HepG2 (cell line): ENCODE data around the gene MCMBP. TPM values are rescaled to one million over a fixed set of nuclear protein-coding genes. Genes with fewer than 3 reads are reported as not detected.

Experiments
- ARID4A ChIP-seq: sonication (generic); formaldehyde crosslinking; IDR thresholded peaks from 2 replicates; pipeline ENCODE4 v1.5.0; 2020; ENCODE audit warnings: mild to moderate bottlenecking, missing genetic modification reagents, borderline replicate concordance
- ARNTL ChIP-seq: sonication (generic); formaldehyde crosslinking; IDR thresholded peaks from 2 replicates; pipeline ENCODE4 v1.4.0; 2020; ENCODE audit warnings: mild to moderate bottlenecking, missing genetic modification reagents
- BCLAF1 ChIP-seq: fragments of 450-650 bp; IDR thresholded peaks from 2 replicates; pipeline ENCODE4 v1.6.1; 2017; ENCODE audit warnings: mild to moderate bottlenecking
- EED ChIP-seq: sonication (generic); formaldehyde crosslinking; IDR thresholded peaks from 2 replicates; pipeline ENCODE4 v1.5.0; 2020; ENCODE audit warnings: mild to moderate bottlenecking, missing genetic modification reagents
- EZH2 ChIP-seq: conservative IDR thresholded peaks from 2 replicates; pipeline ENCODE4 v1.6.1; 2012; ENCODE audit warnings: mild to moderate bottlenecking, low read depth, low read length, moderate library complexity
- ISL2 ChIP-seq: sonication (generic); formaldehyde crosslinking; IDR thresholded peaks from 2 replicates; pipeline ENCODE4 v1.5.0; 2020; ENCODE audit warnings: missing genetic modification reagents
- LBX2 ChIP-seq: sonication (generic); formaldehyde crosslinking; IDR thresholded peaks from 2 replicates; pipeline ENCODE4 v1.5.0; 2020; ENCODE audit warnings: missing genetic modification reagents, mild to moderate bottlenecking, borderline replicate concordance
- NFIC ChIP-seq: IDR thresholded peaks from 2 replicates; pipeline ENCODE4 v1.6.1; 2012; ENCODE audit warnings: mild to moderate bottlenecking, low read length, inconsistent platforms
- SAFB2 ChIP-seq: sonication (generic); formaldehyde crosslinking; IDR thresholded peaks from 2 replicates; pipeline ENCODE4 v1.5.1; 2020; ENCODE audit warnings: missing genetic modification reagents, low read depth, mild to moderate bottlenecking, borderline replicate concordance
- SIX4 ChIP-seq: sonication (generic); formaldehyde crosslinking; IDR thresholded peaks from 2 replicates; pipeline ENCODE4 v1.4.0; 2020; ENCODE audit warnings: missing genetic modification reagents
- SMYD3 ChIP-seq: sonication (generic); formaldehyde crosslinking; IDR thresholded peaks from 2 replicates; pipeline ENCODE4 v1.8.1; 2023; ENCODE audit warnings: mild to moderate bottlenecking, missing genetic modification reagents
- SOX5 ChIP-seq: IDR thresholded peaks from 2 replicates; pipeline ENCODE4 v1.6.1; 2016; ENCODE audit warnings: borderline replicate concordance
- TEAD3 ChIP-seq: optimal IDR thresholded peaks from 2 replicates; pipeline ENCODE3; 2016; ENCODE audit warnings: borderline replicate concordance
- TERF1 ChIP-seq: sonication (generic); formaldehyde crosslinking; IDR thresholded peaks from 2 replicates; pipeline ENCODE4 v1.8.0; 2022; ENCODE audit warnings: mild to moderate bottlenecking, missing genetic modification reagents, moderate library complexity
- TFAP4 ChIP-seq: sonication (generic); IDR thresholded peaks from 2 replicates; pipeline ENCODE4 v1.6.1; 2016; ENCODE audit warnings: low read depth, borderline replicate concordance
- TGIF2 ChIP-seq: IDR thresholded peaks from 2 replicates; pipeline ENCODE4 v1.6.1; 2016; ENCODE audit warnings: control low read depth, missing compliant biosample characterization
- ZBTB25 ChIP-seq: IDR thresholded peaks from 2 replicates; pipeline ENCODE4 v1.6.1; 2018; ENCODE audit warnings: missing genetic modification reagents
- ZNF17 ChIP-seq: sonication (generic); formaldehyde crosslinking; IDR thresholded peaks from 2 replicates; pipeline ENCODE4 v1.5.0; 2020; ENCODE audit warnings: mild to moderate bottlenecking, missing genetic modification reagents
- ZNF709 ChIP-seq: sonication (generic); formaldehyde crosslinking; IDR thresholded peaks from 2 replicates; pipeline ENCODE4 v1.5.0; 2020; ENCODE audit warnings: mild to moderate bottlenecking, missing genetic modification reagents
- ZSCAN22 ChIP-seq: sonication (generic); formaldehyde crosslinking; IDR thresholded peaks from 2 replicates; pipeline ENCODE4 v1.4.0; 2020; ENCODE audit warnings: mild to moderate bottlenecking, missing genetic modification reagents
- polyA plus RNA-seq, 8 experiments: library from polyadenylated mRNA; depleted of rRNA in 3 of 8; stranded (reverse) in 7 of 8; unstranded in 1 of 8; fragments of >200 nt; fragmentation: Illumina TruSeq in 4 of 8; extraction: Trizol in 4 of 8; gene quantifications; 2 replicates each; pipeline versions ENCODE4 v1.2.1 to v1.2.3, GENCODE V29; 2011 to 2016; ENCODE audit warnings: low read depth in 4 of 8, missing spikeins in 1 of 8, mixed read lengths in 1 of 8; ENCODE audit not compliant: insufficient read depth in 1 of 8
- total RNA-seq, 5 experiments: library from RNA; depleted of rRNA; stranded (reverse); fragments of >200 nt; fragmentation: Illumina TruSeq; extraction: Trizol; gene quantifications; 2 replicates each; pipeline ENCODE4 v1.2.3, GENCODE V29; 2016; ENCODE audit warnings: low read depth in 1 of 5

MCMBP gene
- total and polyA plus RNA-seq, 2 of the 13 experiments (the other 11 are each of a cell fraction or from before 2014, with no cell fraction given): 35.7 to 62.4 TPM

- TF ChIP-seq ZBTB25: no peak
- peak; percentile 79; the same call in 1 of the 2 replicates for TF ChIP-seq ISL2 (CRISPR knock-in tag)
- no peak for TF ChIP-seq EZH2
- TF ChIP-seq ZNF709 (CRISPR knock-in tag): no peak
- TF ChIP-seq TGIF2 (CRISPR knock-in tag): peak; percentile 68
- no peak for TF ChIP-seq ZSCAN22 (CRISPR knock-in tag)
- TF ChIP-seq ARNTL (CRISPR knock-in tag): no peak
- no peak for TF ChIP-seq TERF1
- 0 out of 2 replicates have a peak, but pooled peaks have one; percentile 39 for TF ChIP-seq SIX4
- TF ChIP-seq ZNF17 (CRISPR knock-in tag): no peak
- no peak; the same call in 1 of the 2 replicates for TF ChIP-seq SOX5 (CRISPR knock-in tag)
- TF ChIP-seq SAFB2 (CRISPR knock-in tag): no peak; the same call in 1 of the 2 replicates
- no peak for TF ChIP-seq SMYD3
- TF ChIP-seq TFAP4: peak; percentile 50; the same call in 1 of the 2 replicates
- TF ChIP-seq EED (CRISPR knock-in tag): no peak
- no peak for TF ChIP-seq TEAD3 (CRISPR knock-in tag)
- TF ChIP-seq NFIC: peak; percentile 66
- peak; percentile 38; the same call in 1 of the 2 replicates for TF ChIP-seq ARID4A (CRISPR knock-in tag)
- no peak for TF ChIP-seq BCLAF1
- TF ChIP-seq LBX2 (CRISPR knock-in tag): no peak
Observed at GRCh38 chr10:119896061-119896655, 23.5 kb upstream of the MCMBP start (continued).
